HL-60/S4 (cell line): ENCODE results near the gene MEX3D.
"Not testable (repeated sequence)": the region's sequence is repeated elsewhere in the genome, so short reads cannot be mapped to it uniquely, and the experiment has no call there.

Source experiments
- in situ Hi-C: fragments of 300-500 bp; cut with MboI; formaldehyde crosslinking; loops from 2 replicates; pipeline ENCODE4 v1.14.3; 2022; ENCODE audit warnings: low sequenced_read_pairs

MEX3D gene

GRCh38 chr19:1540365-1540925, 27.7 kb downstream of the MEX3D start:
- in situ Hi-C loops, result loop anchor here (10.0 kb wide), 2 partner anchors 134 to 274 kb away; partner anchors contain the start of gene ATP8B3

DNA sequence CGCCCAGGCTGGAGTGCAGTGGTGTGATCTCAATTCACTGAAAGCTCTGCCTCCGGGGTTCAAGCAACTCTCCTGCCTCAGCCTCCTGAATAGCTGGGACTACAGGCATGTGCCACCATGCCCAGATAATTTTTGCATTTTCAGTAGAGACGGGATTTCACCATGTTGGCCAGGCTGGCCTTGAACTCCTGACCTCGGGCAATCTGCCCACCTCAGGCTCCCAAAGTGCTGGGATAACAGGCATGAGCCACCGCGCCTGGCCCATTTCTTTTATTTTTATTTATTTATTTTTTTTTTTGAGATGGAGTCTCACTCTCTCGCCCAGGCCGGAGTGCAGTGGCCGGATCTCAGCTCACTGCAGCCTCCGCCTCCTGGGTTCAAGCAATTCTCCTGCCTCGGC, 28.4 kb downstream of the MEX3D start:
- in situ Hi-C loops, result loop anchor here (10.0 kb wide), 2 partner anchors 135 to 275 kb away; partner anchors contain the start of gene ATP8B3

GRCh38 chr19:1538978-1539377, 29.1 kb downstream of the MEX3D start:
- in situ Hi-C loops, result no loop called here

DNA sequence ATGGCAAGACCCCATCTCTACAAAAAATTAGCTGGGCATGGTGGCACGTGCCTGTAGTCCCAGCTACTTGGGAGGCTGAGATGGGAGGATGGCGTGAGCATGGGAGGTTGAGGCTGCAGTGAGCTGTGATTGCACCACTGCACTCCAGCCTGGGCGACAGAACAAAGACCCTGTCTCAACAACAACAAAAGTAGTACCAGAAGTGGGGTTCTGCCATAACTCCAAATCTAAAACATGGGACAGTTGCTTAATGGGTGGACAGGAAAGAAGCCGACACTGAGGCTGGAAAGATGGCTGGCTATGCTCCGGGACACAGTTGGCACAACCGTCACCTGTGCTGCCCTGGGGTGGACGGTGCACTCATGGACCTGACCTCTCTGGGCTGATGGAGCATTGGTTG, 32.4 kb downstream of the MEX3D start:
- in situ Hi-C loops, result not testable (repeated sequence)

DNA sequence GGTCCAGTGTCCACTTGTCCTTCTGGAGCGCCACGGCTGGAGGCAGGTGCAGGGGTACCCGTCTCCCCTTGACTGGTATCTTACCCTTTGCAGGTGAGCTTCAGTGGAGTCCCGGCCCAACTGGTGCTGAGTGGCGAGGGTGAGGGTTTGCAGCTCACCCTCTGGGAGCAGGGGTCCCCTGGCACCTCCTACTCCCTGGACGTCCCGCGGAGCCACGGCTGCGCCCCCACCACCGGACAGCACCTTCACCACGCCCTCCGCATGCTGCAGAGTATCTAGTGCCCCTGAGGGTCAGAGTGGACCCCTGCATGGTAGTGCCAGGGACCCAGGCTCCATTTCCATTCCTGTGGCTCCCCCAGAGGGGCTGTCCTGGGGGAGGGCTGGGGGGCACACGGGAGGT, 33.2 kb downstream of the MEX3D start:
- in situ Hi-C loops, result no loop called here

GRCh38 chr19:1533510-1534150, 34.5 kb downstream of the MEX3D start:
- in situ Hi-C loops, result no loop called here

DNA sequence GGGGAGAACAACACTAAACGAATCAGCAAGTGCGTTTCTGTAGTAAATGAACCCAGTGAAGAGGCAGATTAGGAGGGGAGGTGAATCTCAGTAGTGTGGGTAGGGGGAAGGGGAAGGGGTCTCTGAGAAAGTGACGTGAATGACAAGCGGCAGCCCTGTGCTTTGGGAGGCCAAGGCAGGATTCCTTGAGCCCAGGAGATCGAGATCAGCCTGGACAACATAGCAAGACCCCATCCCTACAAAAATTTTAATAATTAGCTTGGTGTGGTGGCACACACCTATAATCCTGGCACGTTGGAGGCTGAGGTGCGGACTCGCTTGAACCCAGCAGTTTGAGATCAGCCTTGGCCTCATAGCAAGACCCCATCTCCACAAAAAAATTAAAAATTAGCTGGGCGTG, 36.1 kb downstream of the MEX3D start:
- in situ Hi-C loops, result no loop called here

DNA sequence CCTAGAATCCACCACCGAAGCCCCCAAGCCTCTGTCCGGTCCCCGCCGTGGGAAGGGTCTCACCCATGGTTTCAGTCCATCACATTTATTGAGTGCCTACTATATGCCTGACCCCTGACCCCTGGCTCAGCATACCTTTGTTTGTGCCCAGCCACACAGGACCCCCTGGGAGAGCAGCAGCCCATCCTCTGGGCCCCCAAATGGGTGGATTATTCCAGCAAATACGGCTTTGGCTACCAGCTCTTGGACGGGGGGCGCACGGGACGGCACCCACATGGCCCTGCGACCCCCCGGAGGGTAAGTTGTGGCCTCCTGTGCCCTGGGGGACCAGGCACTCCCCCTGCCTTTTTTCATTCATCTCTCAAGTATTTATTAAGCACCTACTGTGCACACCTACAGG, 36.5 kb downstream of the MEX3D start:
- in situ Hi-C loops, result no loop called here

GRCh38 chr19:1530856-1531255, 37.3 kb downstream of the MEX3D start:
- in situ Hi-C loops, result not testable (repeated sequence)

- in situ Hi-C loops, result no loop called here
Observed at GRCh38 chr19:1529430-1529816, 38.7 kb downstream of the MEX3D start.

- in situ Hi-C loops, result no loop called here
Observed at GRCh38 chr19:1528596-1529429, 39.3 kb downstream of the MEX3D start.

GRCh38 chr19:1527650-1528309, 40.3 kb downstream of the MEX3D start:
- in situ Hi-C loops, result no loop called here

DNA sequence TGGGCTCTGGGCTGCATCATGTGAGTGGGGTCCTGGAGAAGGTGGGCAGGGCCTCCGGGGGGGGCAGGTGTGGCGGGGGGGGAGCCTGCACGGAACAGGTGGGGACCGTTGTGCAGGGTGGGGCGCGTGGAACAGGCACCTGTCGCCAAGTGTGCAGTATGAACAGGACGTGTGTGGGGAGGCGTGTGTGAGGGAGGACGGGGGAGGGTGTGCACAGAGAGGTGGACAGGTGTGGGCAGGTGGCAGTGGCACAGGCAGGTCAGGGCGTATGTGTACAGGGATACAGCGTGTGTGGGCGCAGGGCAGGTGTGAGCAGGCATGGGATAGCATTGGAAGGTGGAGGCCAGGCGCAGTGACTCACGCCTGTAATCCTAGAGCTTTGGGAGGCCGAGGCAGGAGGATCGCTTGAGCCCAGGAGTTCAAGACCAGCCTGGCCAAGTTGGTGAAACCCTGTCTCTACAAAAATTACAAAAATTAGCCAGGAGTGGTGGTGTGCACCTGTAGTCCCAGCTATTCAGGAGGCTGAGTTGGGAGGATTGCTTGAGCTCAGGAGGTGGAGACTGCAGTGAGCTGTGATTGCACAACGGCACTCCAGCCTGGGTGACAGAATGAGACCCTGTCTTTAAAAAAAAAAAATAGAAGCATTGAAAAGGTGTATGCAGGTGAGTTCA, 41.0 kb downstream of the MEX3D start:
- in situ Hi-C loops, result no loop called here

DNA sequence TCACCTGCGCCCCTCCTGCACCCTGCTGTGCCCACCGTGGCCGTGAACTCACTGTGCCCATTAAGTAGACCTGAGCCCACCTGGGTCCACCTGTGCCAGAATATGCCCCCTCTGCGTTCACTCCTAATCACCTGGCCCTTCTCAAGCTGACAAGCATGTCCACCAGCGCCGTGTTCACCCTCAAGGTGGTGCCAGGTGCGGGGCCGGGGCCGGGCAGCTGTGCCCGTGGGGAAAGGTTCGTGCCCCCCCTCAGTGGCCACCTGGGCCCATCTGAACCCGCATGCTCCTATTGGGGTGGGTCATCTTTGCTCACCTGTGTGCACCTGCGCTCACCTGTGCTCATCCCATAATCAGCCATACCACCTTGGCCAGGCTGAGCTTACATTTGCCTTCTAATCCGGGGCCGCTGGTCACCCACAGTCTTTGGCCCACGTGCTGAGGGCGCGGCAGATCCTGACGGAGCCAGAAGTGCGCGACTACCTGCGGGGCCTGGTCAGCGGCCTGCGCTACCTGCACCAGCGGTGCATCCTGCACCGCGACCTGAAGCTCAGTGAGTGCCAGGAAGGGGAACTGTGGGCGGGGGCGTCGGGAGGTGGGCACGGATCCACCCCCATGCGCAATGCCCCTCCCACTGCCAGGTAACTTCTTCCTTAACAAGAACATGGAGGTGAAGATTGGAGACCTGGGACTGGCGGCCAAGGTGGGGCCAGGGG, 41.9 kb downstream of the MEX3D start:
- in situ Hi-C loops, result no loop called here

DNA sequence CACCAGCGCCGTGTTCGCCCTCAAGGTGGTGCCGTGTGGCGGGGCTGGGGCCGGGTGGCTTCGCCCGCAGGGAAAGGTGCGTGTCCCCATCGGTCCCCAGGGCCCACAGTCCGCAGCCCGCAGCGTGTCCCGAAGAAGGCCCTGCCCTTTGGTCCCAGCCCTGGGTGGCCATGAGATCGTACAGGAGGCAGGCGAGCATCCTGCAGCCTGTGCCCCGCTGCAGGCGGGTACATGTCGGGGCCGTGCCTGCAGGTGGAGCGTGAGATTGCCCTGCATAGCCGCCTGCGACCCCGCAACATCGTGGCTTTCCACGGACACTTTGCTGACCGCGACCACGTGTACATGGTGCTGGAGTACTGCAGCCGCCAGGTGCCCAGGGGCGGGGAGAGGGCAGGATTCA, 42.8 kb downstream of the MEX3D start:
- in situ Hi-C loops, result no loop called here

DNA sequence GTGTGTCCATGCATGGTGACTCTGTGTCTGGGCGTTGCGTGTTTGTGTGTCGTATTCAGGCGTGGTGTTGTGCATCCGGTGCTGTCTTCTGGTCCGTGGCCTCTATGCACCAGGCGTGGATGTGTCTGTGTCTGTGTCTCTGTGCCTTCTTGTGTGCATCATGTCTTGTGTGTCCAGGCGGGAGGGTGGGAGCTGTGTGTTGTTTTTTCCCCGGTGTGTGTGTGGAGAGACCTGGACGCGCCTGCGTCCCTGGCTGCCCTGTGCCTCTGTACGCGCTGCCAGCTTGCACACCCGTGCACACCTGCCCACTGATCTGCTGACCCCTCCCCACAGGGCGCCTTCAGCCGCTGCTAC, 43.2 kb downstream of the MEX3D start:
- in situ Hi-C loops, result no loop called here

GRCh38 chr19:1524287-1524971, 43.7 kb downstream of the MEX3D start:
- in situ Hi-C loops, result no loop called here

DNA sequence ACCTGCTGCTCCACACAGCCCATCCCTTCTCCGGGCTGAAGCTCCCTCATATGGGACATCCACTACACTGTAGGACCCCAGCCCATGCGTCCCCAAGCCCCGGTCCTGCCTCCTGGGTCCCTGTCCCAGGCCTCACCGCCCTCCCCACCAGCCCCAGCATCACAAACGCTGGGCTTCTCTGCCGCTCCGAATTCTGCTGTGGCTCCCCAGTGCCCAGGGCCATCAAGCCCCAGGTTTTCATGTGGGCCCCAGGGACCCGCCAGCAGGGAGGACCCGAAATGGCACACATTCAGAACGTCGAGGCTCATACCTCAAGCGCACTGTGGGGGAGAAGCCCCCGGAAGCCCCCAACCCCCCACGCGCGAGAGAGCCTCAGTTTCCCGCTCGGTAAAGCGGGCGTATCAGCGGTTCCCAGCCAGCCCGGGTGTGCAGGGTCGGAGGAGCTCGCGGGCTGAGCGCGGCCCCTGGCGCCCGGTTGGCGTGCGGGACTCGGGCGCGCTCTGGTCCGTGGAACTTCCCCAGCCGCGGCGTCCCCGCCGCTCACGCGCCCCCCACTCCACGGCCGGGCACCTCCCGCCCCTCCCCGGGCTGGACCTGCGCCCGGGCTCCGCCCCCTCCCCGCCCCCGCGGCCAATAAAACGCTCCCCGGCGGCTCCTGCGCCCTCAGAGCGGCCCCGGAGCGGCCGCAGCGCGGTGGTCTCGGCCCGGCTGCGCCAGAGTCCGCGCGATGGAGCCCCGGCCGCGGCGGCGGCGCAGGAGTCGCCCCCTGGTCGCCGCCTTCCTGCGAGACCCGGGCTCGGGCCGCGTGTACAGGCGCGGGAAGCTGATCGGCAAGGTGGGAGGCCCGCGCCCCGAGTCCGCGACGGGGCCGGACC, 44.5 kb downstream of the MEX3D start, which contains the start of gene PLK5:
TSS of gene PLK5 (plus strand) at position 666 of the 875 bp plus-strand sequence. CDS start 2,920 bp downstream, outside the sequence.
- in situ Hi-C loops, result no loop called here

DNA sequence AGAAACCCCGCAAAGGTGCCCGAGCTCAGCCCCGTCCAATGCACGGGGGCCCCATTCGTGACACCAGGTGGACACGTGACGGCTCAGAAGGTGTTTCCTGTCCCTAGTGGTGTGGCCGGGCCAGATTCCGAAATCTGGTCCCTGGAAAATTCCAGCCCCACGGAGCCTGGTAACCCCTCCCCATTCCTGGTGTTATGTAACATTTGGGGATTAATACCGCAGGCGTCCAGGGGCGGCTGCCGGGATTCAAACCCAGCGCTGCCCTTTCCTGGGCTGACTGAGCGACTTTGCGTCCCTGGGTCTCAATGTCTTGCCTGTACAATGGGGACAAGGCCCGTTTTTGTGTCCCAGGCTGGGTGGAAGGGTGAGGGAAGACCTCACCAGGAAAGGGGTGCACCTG, 45.3 kb downstream of the MEX3D start:
- in situ Hi-C loops, result no loop called here
